DND-41 (cell line): Measurements from ENCODE around the gene ORAI2.
"Not testable (repeated sequence)": the region's sequence is repeated elsewhere in the genome, so short reads cannot be mapped to it uniquely, and the experiment has no call there.

ENCODE experiments used
- EZH2 ChIP-seq: IDR thresholded peaks from 3 replicates; pipeline ENCODE4 v1.6.1; 2012; ENCODE audit warnings: borderline replicate concordance, low read depth, mild to moderate bottlenecking, moderate library complexity, low read length, inconsistent platforms; ENCODE audit not compliant: severe bottlenecking
- TF ChIP-seq, protein P1 (sequence below): IDR thresholded peaks from 2 replicates; pipeline ENCODE4 v1.5.1; 2012; ENCODE audit warnings: borderline replicate concordance, low read length, moderate library complexity, mild to moderate bottlenecking; ENCODE audit not compliant: poor library complexity, severe bottlenecking; ENCODE audit errors: extremely low read depth

DNA sequence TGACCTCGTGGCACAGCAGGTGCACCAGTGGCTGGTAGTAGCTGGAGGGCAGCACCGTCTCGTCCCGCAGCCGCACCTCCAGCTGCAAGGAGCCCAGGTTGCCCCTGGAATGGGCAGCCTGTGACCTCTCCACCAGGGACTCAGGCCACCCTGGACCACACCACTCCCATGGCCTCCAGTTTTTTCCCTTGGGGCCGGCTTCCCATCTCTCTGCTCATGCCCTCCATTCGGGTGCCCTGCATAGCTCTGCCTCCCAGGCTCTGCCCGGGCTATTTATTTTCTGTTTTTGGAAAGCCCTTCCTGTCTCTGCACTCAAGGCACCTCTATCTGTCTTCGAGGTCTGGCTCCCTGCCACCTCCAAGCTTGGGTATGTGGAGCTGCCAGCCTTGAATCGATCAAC lies 63.5 kb downstream of the ORAI2 start:
- TF ChIP-seq, protein P1, sequence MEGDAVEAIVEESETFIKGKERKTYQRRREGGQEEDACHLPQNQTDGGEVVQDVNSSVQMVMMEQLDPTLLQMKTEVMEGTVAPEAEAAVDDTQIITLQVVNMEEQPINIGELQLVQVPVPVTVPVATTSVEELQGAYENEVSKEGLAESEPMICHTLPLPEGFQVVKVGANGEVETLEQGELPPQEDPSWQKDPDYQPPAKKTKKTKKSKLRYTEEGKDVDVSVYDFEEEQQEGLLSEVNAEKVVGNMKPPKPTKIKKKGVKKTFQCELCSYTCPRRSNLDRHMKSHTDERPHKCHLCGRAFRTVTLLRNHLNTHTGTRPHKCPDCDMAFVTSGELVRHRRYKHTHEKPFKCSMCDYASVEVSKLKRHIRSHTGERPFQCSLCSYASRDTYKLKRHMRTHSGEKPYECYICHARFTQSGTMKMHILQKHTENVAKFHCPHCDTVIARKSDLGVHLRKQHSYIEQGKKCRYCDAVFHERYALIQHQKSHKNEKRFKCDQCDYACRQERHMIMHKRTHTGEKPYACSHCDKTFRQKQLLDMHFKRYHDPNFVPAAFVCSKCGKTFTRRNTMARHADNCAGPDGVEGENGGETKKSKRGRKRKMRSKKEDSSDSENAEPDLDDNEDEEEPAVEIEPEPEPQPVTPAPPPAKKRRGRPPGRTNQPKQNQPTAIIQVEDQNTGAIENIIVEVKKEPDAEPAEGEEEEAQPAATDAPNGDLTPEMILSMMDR, result not testable (repeated sequence)
- TF ChIP-seq EZH2, result not testable (repeated sequence)
